Measurements from ENCODE around the gene CENPO.

DNA sequence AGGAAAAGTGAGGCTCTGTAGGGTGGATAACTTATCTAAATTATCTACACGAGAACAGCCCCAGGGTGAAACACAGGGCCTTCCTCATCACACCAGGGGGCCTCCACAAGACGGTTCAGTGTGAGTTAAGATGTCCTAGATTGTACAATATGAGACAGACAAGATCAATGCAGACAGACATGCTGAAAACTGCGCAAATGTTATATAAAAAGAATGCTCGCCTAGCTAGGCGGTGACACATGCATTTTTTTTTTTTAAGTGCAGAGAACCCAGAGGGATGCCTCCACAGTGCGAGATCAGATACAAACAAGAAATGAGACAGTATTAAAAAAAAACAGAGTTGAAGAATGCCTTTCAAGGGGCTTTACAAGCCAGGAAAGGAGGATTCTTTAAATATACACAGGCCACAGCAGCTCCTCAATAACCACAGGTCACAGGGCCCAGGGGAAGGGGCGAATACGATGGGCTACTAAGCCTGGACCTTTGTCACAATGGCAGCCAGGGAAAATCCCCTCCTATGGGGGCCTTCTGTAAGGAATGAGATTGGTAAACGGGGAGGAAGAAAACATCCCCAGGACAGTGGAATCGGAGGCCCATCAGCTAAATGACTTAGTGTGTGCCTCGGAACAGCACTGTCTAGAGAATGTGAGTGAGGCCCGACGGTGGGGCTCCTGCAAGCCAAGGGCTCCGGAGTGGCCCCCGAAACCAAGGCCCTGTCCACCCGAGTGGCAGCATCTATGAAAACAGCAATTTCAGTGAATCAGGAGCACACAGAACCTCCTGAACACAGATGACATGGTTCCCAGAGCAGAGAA is 77.9 kb downstream of the CENPO start:
- TF ChIP-seq POLR2AphosphoS5 (IDR thresholded peaks at IDR 0.05; ENCODE audit: low read depth, low read length), result no peak
- no peak for TF ChIP-seq CTCF (IDR thresholded peaks at IDR 0.05)
- TF ChIP-seq, protein P1, sequence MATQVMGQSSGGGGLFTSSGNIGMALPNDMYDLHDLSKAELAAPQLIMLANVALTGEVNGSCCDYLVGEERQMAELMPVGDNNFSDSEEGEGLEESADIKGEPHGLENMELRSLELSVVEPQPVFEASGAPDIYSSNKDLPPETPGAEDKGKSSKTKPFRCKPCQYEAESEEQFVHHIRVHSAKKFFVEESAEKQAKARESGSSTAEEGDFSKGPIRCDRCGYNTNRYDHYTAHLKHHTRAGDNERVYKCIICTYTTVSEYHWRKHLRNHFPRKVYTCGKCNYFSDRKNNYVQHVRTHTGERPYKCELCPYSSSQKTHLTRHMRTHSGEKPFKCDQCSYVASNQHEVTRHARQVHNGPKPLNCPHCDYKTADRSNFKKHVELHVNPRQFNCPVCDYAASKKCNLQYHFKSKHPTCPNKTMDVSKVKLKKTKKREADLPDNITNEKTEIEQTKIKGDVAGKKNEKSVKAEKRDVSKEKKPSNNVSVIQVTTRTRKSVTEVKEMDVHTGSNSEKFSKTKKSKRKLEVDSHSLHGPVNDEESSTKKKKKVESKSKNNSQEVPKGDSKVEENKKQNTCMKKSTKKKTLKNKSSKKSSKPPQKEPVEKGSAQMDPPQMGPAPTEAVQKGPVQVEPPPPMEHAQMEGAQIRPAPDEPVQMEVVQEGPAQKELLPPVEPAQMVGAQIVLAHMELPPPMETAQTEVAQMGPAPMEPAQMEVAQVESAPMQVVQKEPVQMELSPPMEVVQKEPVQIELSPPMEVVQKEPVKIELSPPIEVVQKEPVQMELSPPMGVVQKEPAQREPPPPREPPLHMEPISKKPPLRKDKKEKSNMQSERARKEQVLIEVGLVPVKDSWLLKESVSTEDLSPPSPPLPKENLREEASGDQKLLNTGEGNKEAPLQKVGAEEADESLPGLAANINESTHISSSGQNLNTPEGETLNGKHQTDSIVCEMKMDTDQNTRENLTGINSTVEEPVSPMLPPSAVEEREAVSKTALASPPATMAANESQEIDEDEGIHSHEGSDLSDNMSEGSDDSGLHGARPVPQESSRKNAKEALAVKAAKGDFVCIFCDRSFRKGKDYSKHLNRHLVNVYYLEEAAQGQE (IDR thresholded peaks at IDR 0.05; ENCODE audit: insufficient read depth in 1 of 2, low read depth in 2 of 2, low read length in 1 of 2), result no peak
